Hepatocyte (in vitro differentiated cells): ENCODE data around the gene INO80C.

ENCODE experiments used
- EZH2 ChIP-seq: fragments of 200-600 bp; sonication (generic); IDR thresholded peaks from 2 replicates; pipeline ENCODE4 v1.6.1; 2016; ENCODE audit warnings: antibody characterized with exemption, mild to moderate bottlenecking, borderline replicate concordance
- TF ChIP-seq, protein P1 (sequence below): fragments of 200-600 bp; sonication (generic); IDR thresholded peaks from 2 replicates; pipeline ENCODE4 v1.5.1; 2016; ENCODE audit warnings: antibody characterized with exemption, mild to moderate bottlenecking; ENCODE audit not compliant: poor library complexity

DNA sequence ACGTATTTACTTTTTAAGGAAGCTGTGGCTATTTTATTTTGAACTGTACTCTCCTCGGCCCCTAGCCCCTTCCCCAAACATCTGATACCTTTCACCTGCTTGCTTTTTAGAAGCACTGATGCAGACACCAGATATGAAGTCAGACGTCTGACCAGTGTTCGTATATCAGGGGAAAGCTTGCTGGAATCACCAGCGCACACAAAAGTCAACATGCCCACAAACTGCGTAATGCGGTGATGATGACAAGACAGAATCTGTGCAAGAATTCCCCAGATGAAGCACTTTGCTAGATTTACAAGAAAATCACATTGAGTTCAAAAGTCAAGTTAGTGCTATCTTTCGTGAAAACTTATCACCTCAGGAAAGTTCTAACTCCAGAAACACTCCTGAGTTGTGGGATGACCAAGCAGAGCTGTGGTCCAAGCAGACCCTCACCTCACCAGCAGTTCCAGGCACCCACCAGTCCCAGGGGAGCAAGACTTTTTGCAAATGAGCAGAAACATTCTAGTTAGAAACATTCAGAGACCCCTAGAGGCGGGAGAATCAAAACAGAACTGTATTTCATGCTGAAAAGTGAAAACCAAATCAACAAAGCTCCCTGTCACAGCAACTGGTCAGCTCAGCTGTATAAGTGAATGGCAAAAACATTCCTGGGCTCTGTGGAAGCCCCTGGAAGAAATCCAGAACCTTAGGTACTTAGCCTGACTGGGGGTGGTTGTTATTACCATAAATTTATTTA, 55.7 kb downstream of the INO80C start:
- TF ChIP-seq, protein P1, sequence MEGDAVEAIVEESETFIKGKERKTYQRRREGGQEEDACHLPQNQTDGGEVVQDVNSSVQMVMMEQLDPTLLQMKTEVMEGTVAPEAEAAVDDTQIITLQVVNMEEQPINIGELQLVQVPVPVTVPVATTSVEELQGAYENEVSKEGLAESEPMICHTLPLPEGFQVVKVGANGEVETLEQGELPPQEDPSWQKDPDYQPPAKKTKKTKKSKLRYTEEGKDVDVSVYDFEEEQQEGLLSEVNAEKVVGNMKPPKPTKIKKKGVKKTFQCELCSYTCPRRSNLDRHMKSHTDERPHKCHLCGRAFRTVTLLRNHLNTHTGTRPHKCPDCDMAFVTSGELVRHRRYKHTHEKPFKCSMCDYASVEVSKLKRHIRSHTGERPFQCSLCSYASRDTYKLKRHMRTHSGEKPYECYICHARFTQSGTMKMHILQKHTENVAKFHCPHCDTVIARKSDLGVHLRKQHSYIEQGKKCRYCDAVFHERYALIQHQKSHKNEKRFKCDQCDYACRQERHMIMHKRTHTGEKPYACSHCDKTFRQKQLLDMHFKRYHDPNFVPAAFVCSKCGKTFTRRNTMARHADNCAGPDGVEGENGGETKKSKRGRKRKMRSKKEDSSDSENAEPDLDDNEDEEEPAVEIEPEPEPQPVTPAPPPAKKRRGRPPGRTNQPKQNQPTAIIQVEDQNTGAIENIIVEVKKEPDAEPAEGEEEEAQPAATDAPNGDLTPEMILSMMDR, result peak; percentile 13
- TF ChIP-seq EZH2, result no peak
